NCI-H510A (cell line): Measurements from ENCODE around the gene TBC1D19.
"Not testable (repeated sequence)": the region's sequence is repeated elsewhere in the genome, so short reads cannot be mapped to it uniquely, and the experiment has no call there.

Experiments used
- DNase-seq: peaks from one replicate; lab custom pipeline; 2025; lab: John Stamatoyannopoulos, UW

TBC1D19 gene, protein sequence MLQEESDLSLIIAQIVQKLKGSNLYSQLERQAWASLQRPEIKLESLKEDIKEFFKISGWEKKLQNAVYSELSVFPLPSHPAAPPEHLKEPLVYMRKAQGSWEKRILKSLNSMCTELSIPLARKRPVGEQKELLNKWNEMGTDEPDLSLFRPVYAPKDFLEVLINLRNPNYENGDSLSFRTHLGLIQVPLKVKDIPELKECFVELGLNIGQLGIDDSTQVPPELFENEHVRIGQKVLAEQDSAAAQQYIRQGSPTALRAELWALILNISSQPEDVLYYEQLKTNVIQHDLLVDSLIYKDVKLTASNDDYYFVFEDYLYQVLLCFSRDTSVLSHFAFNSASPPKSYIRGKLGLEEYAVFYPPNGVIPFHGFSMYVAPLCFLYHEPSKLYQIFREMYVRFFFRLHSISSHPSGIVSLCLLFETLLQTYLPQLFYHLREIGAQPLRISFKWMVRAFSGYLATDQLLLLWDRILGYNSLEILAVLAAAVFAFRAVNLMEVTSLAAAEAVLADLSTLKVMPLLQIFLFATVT

DNA sequence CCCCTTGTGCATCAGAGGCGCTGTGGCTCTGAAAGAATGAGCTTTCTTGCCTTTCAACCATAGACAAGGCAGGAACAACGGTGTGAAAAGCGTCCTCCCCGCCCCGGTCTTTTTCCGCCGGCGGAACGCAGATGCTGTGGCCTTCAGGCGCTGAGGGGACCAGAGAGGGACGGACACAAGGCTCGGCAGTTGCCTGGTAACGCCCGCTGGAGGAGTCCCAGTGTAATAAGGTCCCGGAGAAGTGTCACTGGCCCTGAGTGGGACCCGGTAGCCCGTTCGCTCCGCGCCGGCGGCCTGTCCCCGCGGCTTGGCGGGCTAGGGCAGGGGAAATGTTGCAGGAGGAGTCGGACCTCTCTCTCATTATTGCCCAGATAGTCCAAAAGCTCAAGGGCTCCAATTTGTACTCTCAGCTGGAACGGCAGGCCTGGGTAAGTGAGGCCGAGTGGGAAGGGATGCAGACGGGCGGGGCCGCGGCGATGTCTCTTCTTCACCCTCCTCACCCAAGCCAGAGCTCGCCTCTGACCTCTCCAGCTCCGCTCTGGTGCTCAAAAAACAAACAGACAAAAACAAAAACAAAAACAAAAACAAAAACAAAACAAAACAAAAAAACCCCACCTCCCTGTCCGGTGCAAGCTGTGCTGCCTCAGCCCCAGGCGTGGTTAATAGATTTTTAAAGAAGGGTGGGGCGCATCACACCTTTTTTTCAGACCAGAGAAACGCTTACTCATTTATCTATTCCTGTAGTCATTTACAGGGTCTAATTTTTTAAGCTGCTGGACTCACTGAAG, at the start of gene TBC1D19:
Gene TBC1D19 (plus strand): TSS at position 220 of the 788 bp plus-strand sequence. CDS start 110 bp downstream, at position 330.
- peak; percentile 53 for DNase-seq

DNA sequence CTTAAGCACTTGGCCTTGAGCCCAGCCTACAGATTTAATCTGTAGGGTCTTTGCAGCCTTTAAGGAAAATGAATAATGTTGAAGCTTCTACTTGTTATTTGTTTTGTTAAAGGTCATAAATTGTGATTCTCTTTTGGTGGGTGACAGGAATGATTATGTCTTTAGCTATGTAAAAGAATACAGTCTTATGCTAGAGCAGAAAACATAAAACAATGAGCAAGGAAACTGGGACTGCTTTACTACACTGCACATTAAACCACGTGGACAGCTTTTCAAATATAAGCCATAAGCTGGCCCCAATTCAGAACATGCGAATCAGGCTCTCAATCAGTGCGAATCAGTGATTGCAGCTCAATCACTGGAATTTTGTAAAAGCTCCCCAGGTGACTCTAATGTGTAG, 40.9 kb upstream of the TBC1D19 start:
- no peak for DNase-seq

DNA sequence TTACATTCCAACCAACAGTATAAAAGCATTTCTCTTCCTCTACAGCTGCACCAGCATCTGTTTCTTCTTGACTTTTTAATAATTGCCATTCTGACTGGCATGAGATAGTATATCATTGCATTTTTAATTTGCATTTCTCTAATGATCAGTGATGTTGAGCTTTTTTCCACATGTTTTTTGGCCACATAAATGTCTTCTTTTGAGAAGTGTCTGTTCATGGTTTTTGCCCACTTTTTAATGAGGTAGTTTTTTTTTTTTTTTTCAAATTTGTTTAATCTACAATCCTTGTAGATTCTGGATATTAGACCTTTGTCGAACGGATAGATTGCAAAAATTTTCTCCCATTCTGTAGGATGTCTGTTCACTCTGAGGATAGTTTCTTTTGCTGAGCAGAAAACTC, 39.5 kb upstream of the TBC1D19 start:
- no peak for DNase-seq

DNA sequence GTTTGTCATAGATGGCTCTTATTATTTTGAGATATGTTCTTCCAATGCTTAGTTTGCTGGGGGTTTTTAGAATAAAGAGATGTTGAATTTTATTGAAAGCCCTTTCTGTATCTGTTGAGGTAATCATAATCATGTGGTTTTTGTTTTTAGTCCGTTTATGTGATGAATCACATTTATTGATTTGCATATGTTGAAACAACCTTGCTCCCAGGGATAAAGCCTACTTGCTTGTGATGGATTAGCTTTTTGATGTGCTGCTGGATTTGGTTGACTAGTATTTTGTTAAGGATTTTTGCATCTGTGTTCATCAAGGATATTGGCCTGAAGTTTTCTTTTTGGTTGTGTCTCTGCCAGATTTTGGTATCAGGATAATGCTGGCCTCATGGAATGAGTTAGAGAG, 35.5 kb upstream of the TBC1D19 start:
- DNase-seq, result not testable (repeated sequence)

DNA sequence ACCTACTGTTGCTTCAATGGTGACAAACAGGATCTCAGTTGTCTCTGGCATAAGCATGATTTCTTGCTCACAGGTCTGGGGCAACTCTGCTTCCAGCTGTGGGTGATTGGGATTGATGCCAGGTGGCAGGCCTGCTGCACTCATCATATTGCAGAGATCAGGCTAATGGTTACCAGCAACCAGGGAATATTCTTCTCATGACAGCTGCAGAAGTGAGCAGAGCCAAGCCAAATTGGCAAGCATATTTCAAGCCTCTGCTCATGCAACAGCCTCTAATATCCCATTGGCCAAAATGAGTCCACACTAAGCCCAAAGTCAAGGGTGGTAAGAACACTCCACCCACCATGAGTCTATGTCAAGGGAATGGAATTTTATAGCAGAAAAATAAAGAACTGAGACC, 26.7 kb upstream of the TBC1D19 start:
- DNase-seq, result no peak

DNA sequence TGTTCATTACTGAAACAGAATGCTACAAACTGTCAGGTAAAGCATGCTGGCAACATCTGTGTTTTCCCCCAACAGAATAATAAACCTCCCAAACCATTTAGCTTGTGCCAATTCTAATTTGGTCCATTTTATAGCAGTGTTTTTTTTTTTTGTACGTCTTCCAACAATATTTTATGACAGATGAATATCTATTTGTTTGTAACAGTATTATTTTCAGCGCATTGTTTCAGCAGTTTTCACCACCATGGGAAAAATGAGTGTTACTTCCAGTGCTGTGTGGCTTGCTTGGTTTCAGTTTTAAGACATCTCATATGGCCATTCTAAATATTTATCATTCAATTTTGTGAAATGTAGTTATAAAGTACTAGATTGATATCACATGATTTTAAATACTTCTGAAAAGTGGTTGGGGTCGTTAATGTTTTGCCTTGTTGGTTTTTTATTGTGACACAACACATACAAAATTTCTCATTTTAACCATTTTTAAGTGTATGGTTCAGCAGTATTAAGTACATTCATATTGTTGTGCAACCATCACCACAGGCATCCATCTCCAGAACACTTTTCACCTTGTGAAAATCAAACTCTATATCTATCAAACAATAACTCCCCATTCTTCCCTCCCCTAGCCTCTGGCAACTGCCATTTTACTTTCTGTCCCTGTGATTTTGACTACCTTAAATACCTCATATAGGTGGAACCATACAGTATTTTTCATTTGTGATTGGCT, 25.6 kb upstream of the TBC1D19 start:
- no peak for DNase-seq

DNA sequence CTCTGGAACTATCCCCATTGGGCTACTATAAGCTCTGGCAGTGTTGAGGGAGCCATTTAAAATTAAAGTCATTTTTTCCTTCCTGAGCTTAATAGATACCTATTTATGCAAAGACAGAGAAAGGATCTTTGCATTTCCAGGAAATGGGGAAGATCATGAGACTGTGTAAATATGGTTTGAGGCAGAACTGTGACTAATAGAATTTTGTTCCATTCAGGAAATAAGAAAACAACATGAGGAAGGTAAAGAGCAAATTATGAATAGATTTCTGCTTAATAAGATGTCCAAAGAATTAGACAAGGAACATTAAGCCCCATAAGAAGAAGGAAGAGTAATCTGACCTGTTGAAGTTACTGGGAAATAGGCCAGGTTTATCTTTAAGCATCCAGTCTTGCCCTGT, 17.8 kb upstream of the TBC1D19 start:
- no peak for DNase-seq

DNA sequence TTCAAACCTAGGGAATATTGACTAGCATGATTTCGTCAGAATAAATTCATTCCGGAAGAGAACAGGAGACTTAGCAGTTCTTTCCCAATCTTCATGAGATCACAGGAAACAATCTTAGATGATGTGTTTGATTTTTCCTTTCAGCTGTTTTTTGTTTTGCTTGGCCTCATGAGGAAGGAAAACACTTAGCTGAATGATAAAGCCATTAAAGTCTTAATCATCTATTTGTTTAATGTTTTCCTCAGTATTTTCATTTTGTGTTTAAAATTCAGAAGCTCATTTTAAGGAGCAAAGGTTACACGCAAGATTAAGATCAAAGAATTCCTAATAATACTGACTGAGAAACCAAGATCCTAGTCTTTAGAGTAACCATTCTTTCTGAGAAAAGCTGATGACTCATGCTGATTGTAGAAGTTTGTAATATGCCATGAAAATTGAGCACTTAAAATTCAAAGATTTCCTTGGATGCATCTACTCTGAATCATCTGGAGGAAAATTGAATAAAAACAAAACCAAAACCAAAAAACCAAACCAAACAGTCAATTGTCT, 15.4 kb upstream of the TBC1D19 start:
- no peak for DNase-seq

DNA sequence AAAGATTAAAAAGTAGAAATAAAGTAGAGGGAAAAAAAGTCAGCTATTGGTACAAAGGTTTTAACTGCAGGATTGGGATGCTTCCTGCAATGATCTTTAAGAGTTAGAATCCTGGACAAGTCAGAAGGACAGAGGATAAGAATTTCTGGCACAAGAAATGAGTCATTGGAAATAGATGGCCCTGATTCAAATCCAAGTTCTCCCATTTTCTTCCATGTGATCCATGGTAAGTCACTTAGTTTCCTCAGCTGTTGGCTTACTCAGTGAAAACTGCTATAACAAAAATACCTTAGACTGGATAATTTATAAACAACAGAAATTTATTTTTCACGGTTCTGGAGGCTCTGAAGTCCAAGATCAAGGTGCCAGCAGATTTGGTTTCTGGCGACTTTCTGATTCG, 13.3 kb upstream of the TBC1D19 start:
- no peak for DNase-seq

DNA sequence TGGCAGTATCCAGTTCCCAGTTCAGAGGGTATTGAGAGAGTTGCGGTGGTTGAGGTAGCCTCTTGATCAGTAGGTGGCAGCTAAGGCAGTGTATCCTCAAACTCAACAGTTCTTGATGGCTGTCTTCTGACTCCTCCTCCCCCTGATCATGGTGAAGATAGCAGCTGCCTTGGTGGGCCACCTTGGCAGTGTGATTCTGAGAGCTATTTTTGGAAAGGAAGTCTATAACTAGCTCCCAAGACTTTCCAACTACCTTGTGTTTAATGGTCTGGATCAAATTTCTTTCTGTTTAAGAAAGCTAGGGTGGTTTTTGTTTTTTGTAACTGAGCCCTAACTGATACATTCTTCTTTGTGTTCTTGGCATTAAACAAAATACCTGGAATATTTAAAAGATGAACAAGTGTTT, 10.5 kb upstream of the TBC1D19 start:
- no peak for DNase-seq

DNA sequence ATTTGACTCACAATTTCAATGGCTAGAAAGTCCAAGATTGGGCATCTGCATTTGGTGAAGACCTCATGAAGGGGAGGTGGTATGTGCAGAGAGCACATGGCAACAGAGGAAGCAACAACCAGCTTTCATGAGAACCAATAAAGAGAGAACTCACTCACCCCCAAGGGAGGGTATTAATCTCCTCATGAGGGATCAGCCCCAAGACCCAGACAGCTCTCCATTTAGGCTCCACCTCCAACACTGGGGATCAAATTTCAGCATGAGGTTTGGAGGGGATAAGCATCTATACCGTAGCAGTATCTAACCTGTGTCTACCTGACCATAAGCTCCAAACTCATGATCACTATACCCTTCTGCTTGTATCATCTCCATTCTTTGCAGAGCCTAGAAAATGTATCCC, 9.3 kb upstream of the TBC1D19 start:
- no peak for DNase-seq

DNA sequence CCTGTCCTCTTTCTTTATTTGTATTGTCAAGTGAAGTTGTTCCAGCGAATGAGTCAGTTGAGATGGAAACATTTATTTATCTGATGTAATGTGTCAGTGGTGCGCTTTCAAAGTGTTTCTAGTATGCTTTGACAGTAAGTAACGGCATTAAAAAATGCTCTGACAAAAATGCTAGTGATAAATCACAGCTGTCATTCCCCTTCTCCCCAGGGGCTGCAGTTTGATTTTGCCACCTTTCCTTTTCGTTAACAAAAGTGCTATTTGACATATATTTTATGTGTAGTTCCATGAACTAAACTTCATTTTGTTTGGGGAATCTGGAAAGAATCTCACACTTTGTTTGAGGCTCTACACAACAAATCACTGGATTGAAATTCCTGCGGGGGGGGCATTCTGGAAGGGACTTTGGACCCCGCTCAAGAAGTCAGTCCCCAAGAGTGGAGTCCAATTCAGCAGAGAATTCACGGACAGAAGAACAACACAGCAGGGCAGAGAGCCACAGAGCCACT, 7.6 kb upstream of the TBC1D19 start:
- DNase-seq, result no peak

DNA sequence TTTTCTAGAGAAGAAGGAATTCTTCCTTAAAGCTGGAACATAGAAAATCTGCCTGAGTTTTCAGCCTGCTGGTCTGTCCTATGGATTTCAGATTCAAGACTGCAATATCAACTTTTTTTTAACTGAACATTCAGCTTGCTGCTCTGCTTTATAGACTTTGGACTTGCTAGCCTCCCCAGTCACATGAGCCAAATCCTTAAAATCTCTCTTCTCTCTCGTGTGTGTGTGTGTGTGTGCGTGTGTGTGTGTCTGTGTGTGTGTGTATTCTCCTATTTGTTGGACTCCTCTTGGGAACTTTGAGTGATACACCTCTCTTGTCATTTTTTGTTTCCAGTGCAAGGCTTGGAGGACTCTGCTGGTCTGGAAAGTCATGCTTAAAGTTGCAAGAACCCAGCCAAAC, 6.8 kb upstream of the TBC1D19 start:
- no peak for DNase-seq

DNA sequence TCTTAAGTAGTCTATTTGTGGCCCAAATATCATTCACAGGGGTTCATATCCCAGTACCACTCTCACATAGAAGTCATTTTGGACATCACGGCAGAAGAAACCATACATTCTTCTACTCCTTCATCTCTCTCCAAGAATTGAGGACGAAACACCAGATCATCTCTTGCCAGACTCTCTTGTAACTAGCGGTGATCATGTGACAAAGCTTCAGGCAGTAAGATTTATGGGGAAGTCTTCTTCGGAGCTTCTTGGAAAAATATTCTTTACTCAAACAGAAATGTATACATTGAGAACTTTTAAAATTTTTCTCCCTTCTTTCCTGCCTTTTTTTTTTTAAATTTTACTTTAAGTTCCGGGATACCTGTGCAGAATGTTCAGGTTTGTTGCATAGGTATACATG, 4.7 kb upstream of the TBC1D19 start:
- no peak for DNase-seq

DNA sequence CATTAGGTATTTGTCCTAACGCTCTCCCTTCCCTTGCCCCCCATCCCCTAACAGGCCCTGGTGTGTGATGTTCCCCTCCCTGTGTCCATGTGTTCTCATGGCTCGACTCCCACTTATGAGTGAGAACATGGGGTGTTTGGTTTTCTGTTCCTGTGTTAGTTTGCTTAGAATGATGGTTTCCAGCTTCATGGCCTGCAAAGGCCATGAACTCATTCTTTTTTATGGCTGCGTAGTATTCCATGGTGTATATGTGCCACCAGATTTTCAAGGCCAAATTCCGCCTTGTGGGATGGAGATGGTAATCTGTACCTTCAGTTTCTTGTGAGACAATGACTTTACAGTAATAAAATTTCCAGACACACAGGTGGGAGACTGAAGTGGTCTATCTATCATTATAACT, 2.5 kb upstream of the TBC1D19 start:
- not testable (repeated sequence) for DNase-seq

DNA sequence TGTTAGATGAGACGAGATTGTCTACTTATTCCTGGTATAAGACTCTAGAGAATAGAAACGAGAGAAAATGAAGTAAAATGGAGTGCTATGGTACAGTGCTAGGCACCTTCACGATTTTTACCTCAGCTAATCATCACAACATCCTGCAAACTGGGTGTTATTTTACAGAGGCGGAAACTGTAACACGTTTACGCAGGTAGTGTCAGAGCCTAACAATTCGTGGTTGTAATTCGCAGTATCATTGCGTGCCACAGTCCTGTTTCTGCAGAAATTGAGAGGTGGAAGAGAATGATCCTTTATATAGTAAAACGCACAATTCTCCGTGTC, 383 bp upstream of the TBC1D19 start:
- peak; percentile 19 for DNase-seq

DNA sequence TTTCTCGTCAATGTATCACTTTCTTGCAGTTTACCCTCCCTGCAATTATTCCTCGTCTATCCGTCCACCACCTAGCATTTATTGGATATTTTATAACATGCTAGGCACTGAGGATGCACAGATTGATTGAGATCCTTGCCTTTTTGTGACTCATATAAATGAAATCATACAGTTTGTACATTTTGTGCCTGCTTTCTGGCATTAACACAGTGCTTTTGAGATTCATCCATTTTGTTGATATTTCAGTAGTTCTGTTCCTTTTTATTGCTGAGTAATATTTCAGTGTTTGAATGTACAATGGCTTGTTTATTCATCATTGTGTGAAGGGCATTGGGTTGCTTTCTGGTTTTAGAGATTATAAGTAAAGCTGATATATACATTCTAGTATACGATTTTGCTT, 841 bp downstream of the TBC1D19 start:
- no peak for DNase-seq

DNA sequence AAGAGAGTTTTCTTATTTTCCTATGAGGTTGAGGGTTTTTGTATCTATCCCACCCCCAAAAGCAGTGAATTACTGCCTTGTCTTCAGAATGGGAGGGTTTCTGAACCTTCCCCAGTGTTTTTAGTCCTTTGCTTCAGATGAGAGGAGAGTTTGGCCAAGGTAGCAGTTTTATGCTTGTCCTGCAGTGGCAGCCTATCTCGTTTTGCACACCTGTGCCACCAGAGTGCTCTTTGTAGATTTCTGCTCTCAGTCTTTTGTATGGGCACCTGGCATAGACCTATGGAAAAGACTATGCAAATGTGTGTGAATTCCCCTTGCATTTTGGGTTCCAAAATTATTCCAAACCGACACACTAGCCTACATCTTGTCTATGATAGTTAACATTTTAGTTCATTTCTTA, 5.8 kb downstream of the TBC1D19 start:
- DNase-seq, result no peak

DNA sequence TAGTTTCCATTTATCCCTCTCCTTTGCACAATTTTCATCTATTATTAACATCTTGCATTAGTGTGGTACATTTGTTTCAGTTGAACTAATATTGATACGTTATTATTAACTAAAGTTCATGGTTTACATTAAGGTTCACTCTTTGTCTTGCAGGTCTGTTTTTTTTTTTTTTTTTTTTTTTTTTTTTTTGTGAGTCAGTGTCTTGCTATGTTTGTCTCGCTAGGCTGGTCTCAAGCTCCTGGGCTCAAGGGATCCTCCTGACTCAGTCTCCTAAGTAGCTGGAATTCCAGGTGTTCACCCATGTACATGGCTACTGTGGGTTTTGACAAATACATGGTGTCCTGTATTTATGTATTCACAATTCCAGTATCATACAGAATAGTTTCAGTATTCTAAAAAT, 6.8 kb downstream of the TBC1D19 start:
- no peak for DNase-seq

DNA sequence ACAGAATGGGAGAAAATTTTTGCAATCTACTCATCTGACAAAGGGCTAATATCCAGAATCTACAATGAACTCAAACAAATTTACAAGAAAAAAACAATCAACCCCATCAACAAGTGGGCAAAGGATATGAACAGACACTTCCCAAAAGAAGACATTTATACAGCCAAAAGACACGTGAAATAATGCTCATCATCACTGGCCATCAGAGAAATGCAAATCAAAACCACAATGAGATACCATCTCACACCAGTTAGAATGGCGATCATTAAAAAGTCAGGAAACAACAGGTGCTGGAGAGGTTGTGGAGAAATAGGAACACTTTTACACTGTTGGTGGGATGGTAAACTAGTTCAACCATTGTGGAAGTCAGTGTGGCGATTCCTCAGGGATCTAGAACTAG, 9.7 kb downstream of the TBC1D19 start:
- DNase-seq, result not testable (repeated sequence)

DNA sequence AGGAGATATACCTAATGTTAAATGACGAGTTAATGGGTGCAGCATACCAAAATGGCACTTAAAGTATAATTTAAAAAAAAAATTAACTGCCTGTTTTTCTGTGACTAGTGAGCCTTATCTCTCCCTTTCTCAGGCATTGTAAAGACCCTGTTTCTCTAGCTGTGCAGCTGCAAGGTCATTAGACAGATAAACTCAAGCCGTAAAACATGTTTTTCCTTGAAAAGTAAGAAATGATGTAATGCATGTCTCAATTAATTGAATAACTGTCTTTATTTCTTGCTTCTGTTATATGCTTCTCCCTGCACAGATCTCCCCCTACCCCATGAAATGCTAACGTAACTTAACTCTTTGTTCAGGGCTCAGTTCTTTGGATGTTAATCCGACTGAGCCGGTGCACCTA, 10.5 kb downstream of the TBC1D19 start:
- DNase-seq, result no peak

DNA sequence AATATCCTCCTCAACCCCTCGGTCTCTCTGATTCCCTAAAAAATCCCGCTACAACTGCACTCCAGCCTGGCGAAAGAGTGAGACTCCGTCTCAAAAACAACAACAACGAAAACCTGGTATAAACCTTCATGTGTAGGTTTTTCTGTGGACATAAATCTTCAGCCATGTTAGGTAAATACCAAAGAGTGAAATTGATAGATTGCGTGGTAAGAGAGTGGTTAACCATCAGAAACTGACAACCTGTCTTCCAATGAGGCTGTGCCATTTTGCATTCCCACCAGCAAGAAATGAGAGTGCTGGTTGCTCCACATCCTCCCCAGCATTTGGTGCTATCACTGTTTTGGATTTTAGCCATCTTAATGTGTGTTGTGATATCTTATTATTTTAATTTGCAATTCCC, 10.9 kb downstream of the TBC1D19 start:
- DNase-seq, result no peak
